Esophagus squamous epithelium (tissue), 4 donors: Measurements from ENCODE around the gene PRODH.
"Not testable (repeated sequence)": the region's sequence is repeated elsewhere in the genome, so short reads cannot be mapped to it uniquely, and the experiment has no call there.

ENCODE experiments used
- POLR2A ChIP-seq, 4 donors: fragments of 450-650 bp; IDR thresholded peaks; one replicate each; pipeline ENCODE4 v1.6.1; 2017; ENCODE audit warnings: antibody characterized with exemption in 4 of 4, mild to moderate bottlenecking in 4 of 4, moderate library complexity in 3 of 4
- TF ChIP-seq, protein P1 (sequence below), 6 experiments: fragments of 450-650 bp in 4 of 6; fragments of 200-600 bp in 2 of 6; sonication (generic) in 2 of 6; IDR thresholded peaks; one replicate each; pipeline ENCODE4 v1.5.1; 2016 to 2019; ENCODE audit warnings: antibody characterized with exemption in 6 of 6, mild to moderate bottlenecking in 4 of 6, moderate library complexity in 4 of 6

DNA sequence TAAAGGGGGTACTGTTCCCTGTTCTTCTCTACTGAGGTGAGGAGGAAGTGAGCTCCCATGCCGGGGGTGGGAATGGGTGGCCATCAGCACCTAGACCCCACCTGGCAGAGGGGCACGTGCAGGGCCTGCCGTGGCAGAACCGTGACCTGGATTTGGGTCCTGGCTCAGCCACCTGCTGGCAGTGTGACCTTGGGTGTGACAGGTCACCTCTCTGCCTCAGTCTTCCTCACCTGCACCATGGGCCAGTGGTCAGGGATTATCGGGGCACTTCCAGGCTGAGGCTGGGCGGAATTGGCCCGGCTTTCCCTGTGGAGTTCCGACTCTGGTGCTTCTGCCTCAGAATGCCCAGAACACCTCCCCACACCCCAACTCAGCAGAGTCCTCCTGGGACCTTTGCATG, 36.5 kb upstream of the PRODH start:
- TF ChIP-seq, protein P1, sequence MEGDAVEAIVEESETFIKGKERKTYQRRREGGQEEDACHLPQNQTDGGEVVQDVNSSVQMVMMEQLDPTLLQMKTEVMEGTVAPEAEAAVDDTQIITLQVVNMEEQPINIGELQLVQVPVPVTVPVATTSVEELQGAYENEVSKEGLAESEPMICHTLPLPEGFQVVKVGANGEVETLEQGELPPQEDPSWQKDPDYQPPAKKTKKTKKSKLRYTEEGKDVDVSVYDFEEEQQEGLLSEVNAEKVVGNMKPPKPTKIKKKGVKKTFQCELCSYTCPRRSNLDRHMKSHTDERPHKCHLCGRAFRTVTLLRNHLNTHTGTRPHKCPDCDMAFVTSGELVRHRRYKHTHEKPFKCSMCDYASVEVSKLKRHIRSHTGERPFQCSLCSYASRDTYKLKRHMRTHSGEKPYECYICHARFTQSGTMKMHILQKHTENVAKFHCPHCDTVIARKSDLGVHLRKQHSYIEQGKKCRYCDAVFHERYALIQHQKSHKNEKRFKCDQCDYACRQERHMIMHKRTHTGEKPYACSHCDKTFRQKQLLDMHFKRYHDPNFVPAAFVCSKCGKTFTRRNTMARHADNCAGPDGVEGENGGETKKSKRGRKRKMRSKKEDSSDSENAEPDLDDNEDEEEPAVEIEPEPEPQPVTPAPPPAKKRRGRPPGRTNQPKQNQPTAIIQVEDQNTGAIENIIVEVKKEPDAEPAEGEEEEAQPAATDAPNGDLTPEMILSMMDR (IDR thresholded peaks at IDR 0.05): not testable (repeated sequence)
- TF ChIP-seq POLR2A (IDR thresholded peaks at IDR 0.05): not testable (repeated sequence)
